ENCODE measurements around the gene LRBA. TPM values are rescaled to one million over a fixed set of nuclear protein-coding genes. Genes with fewer than 3 reads are reported as not detected.

LRBA gene
- total RNA-seq, 1 donor from 2014 or later, result 39.9 TPM

GRCh38 chr4:150647008-150647407 lies 368.1 kb downstream of the LRBA start:
- intact Hi-C loops (cut with DNase I), result no loop called here
- Histone ChIP-seq H3K4me3 (no peak overlapping the region), H3K27ac (no peak overlapping the region), H3K36me3 (no peaks in the 10 kb centered on the region), H3K27me3 (no peaks in the 10 kb centered on the region), H3K9me3 (no peaks in the 10 kb centered on the region), H3K4me1 (no peaks in the 10 kb centered on the region)
- DNase-seq (no peak), ATAC-seq (no peak)
- TF ChIP-seq CTCF (IDR thresholded peaks at IDR 0.05), result no peak

- Histone ChIP-seq H3K27me3 (no peaks in the 10 kb centered on the region), H3K36me3 (no peaks in the 10 kb centered on the region), H3K27ac (no peak overlapping the region), H3K4me3 (no peak overlapping the region), H3K4me1 (no peaks in the 10 kb centered on the region), H3K9me3 (no peaks in the 10 kb centered on the region)
- no peak for TF ChIP-seq CTCF (IDR thresholded peaks at IDR 0.05)
- intact Hi-C loops (cut with DNase I), result no loop called here
- ATAC-seq (no peak), DNase-seq (no peak)
Observed at GRCh38 chr4:150641612-150642011, 373.5 kb downstream of the LRBA start.

- Histone ChIP-seq H3K27ac (no peak overlapping the region), H3K36me3 (no peaks in the 10 kb centered on the region), H3K4me3 (no peak overlapping the region), H3K4me1 (no peaks in the 10 kb centered on the region), H3K27me3 (no peaks in the 10 kb centered on the region), H3K9me3 (peaks cover 4% of the 10 kb centered on the region)
- intact Hi-C loops (cut with DNase I), result no loop called here
- TF ChIP-seq CTCF (IDR thresholded peaks at IDR 0.05), result no peak
- ATAC-seq (no peak), DNase-seq (no peak)
Observed at GRCh38 chr4:150632639-150633038, 382.4 kb downstream of the LRBA start.

GRCh38 chr4:150628073-150628472 lies 387.0 kb downstream of the LRBA start:
- no peak for DNase-seq
- no peak for TF ChIP-seq CTCF (IDR thresholded peaks at IDR 0.05)
- intact Hi-C loops (cut with DNase I), result no loop called here
- Histone ChIP-seq H3K27ac (no peak overlapping the region), H3K4me3 (no peak overlapping the region), H3K9me3 (peaks cover 3% of the 10 kb centered on the region), H3K27me3 (no peaks in the 10 kb centered on the region), H3K36me3 (no peaks in the 10 kb centered on the region), H3K4me1 (no peaks in the 10 kb centered on the region)
- ATAC-seq, result no peak

GRCh38 chr4:150625033-150625432 lies 390.1 kb downstream of the LRBA start:
- TF ChIP-seq CTCF (IDR thresholded peaks at IDR 0.05), result no peak
- ATAC-seq (peak; percentile 45), DNase-seq (no peak)
- H3K36me3 ChIP-seq, result no peaks in the 10 kb centered on the region
- H3K4me1 ChIP-seq, result no peaks in the 10 kb centered on the region
- H3K27ac ChIP-seq, result no peak overlapping the region
- no peaks in the 10 kb centered on the region for H3K9me3 ChIP-seq
- H3K4me3 ChIP-seq, result no peak overlapping the region
- intact Hi-C loops (cut with DNase I), result no loop called here
- H3K27me3 ChIP-seq, result no peaks in the 10 kb centered on the region

GRCh38 chr4:150624055-150624454 lies 391.0 kb downstream of the LRBA start:
- H3K27ac ChIP-seq, result no peak overlapping the region
- DNase-seq (no peak), ATAC-seq (no peak)
- no peak overlapping the region for H3K4me3 ChIP-seq
- no peaks in the 10 kb centered on the region for H3K27me3 ChIP-seq
- intact Hi-C loops (cut with DNase I), result no loop called here
- no peaks in the 10 kb centered on the region for H3K4me1 ChIP-seq
- no peak for TF ChIP-seq CTCF (IDR thresholded peaks at IDR 0.05)
- H3K36me3 ChIP-seq, result no peaks in the 10 kb centered on the region
- no peaks in the 10 kb centered on the region for H3K9me3 ChIP-seq
